Kasumi-1 (cell line): Measurements from ENCODE around the gene ELK4.

ENCODE experiments used
- DNase-seq, 2 experiments: peaks; one replicate each; lab custom pipeline; 2025; lab: John Stamatoyannopoulos, UW

The ELK4 gene

GRCh38 chr1:205581321-205581980, 50.4 kb downstream of the ELK4 start:
- DNase-seq: no peak

GRCh38 chr1:205580923-205581180, 51.0 kb downstream of the ELK4 start:
- DNase-seq: no peak

GRCh38 chr1:205580140-205580922, 51.5 kb downstream of the ELK4 start:
- DNase-seq: no peak

GRCh38 chr1:205579711-205580110, 52.1 kb downstream of the ELK4 start:
- no peak for DNase-seq

GRCh38 chr1:205578780-205579571, 52.8 kb downstream of the ELK4 start:
- DNase-seq: no peak

- no peak for DNase-seq
Measured at GRCh38 chr1:205577874-205578658, 53.7 kb downstream of the ELK4 start.

GRCh38 chr1:205576805-205577761, 54.7 kb downstream of the ELK4 start:
- DNase-seq: no peak

- no peak for DNase-seq
Measured at GRCh38 chr1:205576011-205576410, 55.8 kb downstream of the ELK4 start.

- no peak for DNase-seq
Measured at GRCh38 chr1:205575294-205575885, 56.4 kb downstream of the ELK4 start.

- no peak for DNase-seq
Measured at GRCh38 chr1:205572421-205572820, 59.4 kb downstream of the ELK4 start.

GRCh38 chr1:205571747-205572146, 60.1 kb downstream of the ELK4 start:
- no peak for DNase-seq

- DNase-seq: no peak
Measured at GRCh38 chr1:205570796-205571537, 60.8 kb downstream of the ELK4 start.

- DNase-seq: no peak
Measured at GRCh38 chr1:205570173-205570501, 61.7 kb downstream of the ELK4 start.

GRCh38 chr1:205569411-205570172, 62.2 kb downstream of the ELK4 start:
- no peak for DNase-seq

- no peak for DNase-seq
Measured at GRCh38 chr1:205568469-205569361, 63.1 kb downstream of the ELK4 start.

- DNase-seq: no peak
Measured at GRCh38 chr1:205568135-205568468, 63.7 kb downstream of the ELK4 start.

- DNase-seq: no peak
Measured at GRCh38 chr1:205567716-205568115, 64.1 kb downstream of the ELK4 start.

- no peak for DNase-seq
Measured at GRCh38 chr1:205565799-205566198, 66.0 kb downstream of the ELK4 start.
